Naive thymus-derived CD4-positive, alpha-beta T cell (primary cell): Measurements from ENCODE around the gene KDM3A. TPM values are rescaled to one million over a fixed set of nuclear protein-coding genes. Genes with fewer than 3 reads are reported as not detected.
"Not testable (repeated sequence)": the region's sequence is repeated elsewhere in the genome, so short reads cannot be mapped to it uniquely, and the experiment has no call there.

Experiments
- ATAC-seq: fragments of 150-1000 bp; cut with Tn5 transposase; 2 replicates; pipeline ENCODE4 v1.10.0; 2021; ENCODE audit warnings: mild to moderate bottlenecking, moderate library complexity
- CTCF ChIA-PET: fragments of 350-600 bp; sonication (Branson Sonifier 250); formaldehyde crosslinking; loops from one replicate; lab custom pipeline; 2021; ENCODE audit warnings: antibody characterized with exemption; lab: Charles Lee
- POLR2A ChIA-PET: fragments of 350-600 bp; sonication (Branson Sonifier 250); formaldehyde crosslinking; loops from one replicate; lab custom pipeline; 2021; ENCODE audit warnings: antibody characterized with exemption, inconsistent platforms; lab: Charles Lee
- DNase-seq, 9 donors: peaks; one replicate each; pipeline versions ENCODE4 v3.0.0 to v3.0.0-alpha.2; 2020 to 2022; ENCODE audit warnings: mixed read lengths in 1 of 9
- H3K27ac ChIP-seq: one replicate; pipeline ENCODE4 v1.7.0; 2013; ENCODE audit warnings: mild to moderate bottlenecking, low read depth, low read length, moderate library complexity
- H3K27me3 ChIP-seq, 2 donors: one replicate each; pipeline ENCODE4 v1.7.0; 2013; ENCODE audit warnings: low read length in 2 of 2, mild to moderate bottlenecking in 2 of 2, moderate library complexity in 2 of 2; ENCODE audit not compliant: control insufficient read depth in 2 of 2, insufficient read depth in 2 of 2
- H3K36me3 ChIP-seq, 3 experiments: 1 replicate in 2 of 3; 2 replicates in 1 of 3; pipeline ENCODE4 v1.7.0; 2013; ENCODE audit warnings: low read length in 3 of 3, mild to moderate bottlenecking in 3 of 3, moderate library complexity in 1 of 3; ENCODE audit not compliant: insufficient read depth in 3 of 3, control insufficient read depth in 2 of 3
- H3K4me1 ChIP-seq, 2 donors: one replicate each; pipeline ENCODE4 v1.7.0; 2013; ENCODE audit warnings: low read length in 2 of 2, mild to moderate bottlenecking in 2 of 2, moderate library complexity in 1 of 2; ENCODE audit not compliant: control insufficient read depth in 2 of 2, insufficient read depth in 2 of 2
- H3K4me3 ChIP-seq: 2 replicates; pipeline ENCODE4 v1.7.0; 2013; ENCODE audit warnings: mild to moderate bottlenecking, low read length
- H3K9me3 ChIP-seq, 3 experiments: 1 replicate in 2 of 3; 2 replicates in 1 of 3; pipeline ENCODE4 v1.7.0; 2013; ENCODE audit warnings: low read length in 3 of 3; ENCODE audit not compliant: control insufficient read depth in 2 of 3
- H3K27ac Mint-ChIP-seq, 9 donors: one replicate each; pipeline ENCODE4 v1.8.0; 2020 to 2022; ENCODE audit warnings: mixed read lengths in 9 of 9, mild to moderate bottlenecking in 8 of 9, moderate library complexity in 5 of 9, inconsistent platforms in 2 of 9
- H3K27me3 Mint-ChIP-seq, 5 donors: one replicate each; pipeline ENCODE4 v1.8.0; 2021 to 2022; ENCODE audit warnings: mixed read lengths in 5 of 5, mild to moderate bottlenecking in 1 of 5
- H3K36me3 Mint-ChIP-seq, 5 donors: one replicate each; pipeline ENCODE4 v1.8.0; 2020 to 2022; ENCODE audit warnings: mixed read lengths in 5 of 5, mild to moderate bottlenecking in 3 of 5, inconsistent platforms in 1 of 5
- H3K4me1 Mint-ChIP-seq, 7 donors: one replicate each; pipeline ENCODE4 v1.8.0; 2020 to 2022; ENCODE audit warnings: mixed read lengths in 7 of 7, mild to moderate bottlenecking in 3 of 7, inconsistent platforms in 1 of 7
- H3K4me3 Mint-ChIP-seq, 10 donors: one replicate each; pipeline ENCODE4 v1.8.0; 2020 to 2022; ENCODE audit warnings: mild to moderate bottlenecking in 10 of 10, mixed read lengths in 10 of 10, moderate library complexity in 6 of 10, inconsistent platforms in 2 of 10
- H3K9me3 Mint-ChIP-seq, 11 donors: one replicate each; pipeline ENCODE4 v1.8.0; 2020 to 2022; ENCODE audit warnings: mixed read lengths in 11 of 11, mild to moderate bottlenecking in 4 of 11, inconsistent platforms in 1 of 11, moderate library complexity in 1 of 11
- intact Hi-C, 2 donors: fragments of 100-400 bp; cut with micrococcal nuclease; formaldehyde crosslinking; loops; one replicate each; pipeline ENCODE4 v1.15.1; 2023
- polyA plus RNA-seq, 2 donors: library from polyadenylated mRNA; unstranded; fragments of 300-500 nt; fragmentation: Illumina TruSeq; gene quantifications; one replicate each; pipeline ENCODE4 v1.2.3, GENCODE V29; 2021
- total RNA-seq, 6 experiments: library from RNA in 5 of 6; stranded (reverse) in 5 of 6; gene quantifications; 1 replicate in 5 of 6; 2 replicates in 1 of 6; pipeline ENCODE4 v1.2.3 and lab custom pipeline; 2021 to 2026

The KDM3A gene
- total and polyA plus RNA-seq, 7 experiments from 2014 or later, result 17.7 to 191 (median 145) TPM

DNA sequence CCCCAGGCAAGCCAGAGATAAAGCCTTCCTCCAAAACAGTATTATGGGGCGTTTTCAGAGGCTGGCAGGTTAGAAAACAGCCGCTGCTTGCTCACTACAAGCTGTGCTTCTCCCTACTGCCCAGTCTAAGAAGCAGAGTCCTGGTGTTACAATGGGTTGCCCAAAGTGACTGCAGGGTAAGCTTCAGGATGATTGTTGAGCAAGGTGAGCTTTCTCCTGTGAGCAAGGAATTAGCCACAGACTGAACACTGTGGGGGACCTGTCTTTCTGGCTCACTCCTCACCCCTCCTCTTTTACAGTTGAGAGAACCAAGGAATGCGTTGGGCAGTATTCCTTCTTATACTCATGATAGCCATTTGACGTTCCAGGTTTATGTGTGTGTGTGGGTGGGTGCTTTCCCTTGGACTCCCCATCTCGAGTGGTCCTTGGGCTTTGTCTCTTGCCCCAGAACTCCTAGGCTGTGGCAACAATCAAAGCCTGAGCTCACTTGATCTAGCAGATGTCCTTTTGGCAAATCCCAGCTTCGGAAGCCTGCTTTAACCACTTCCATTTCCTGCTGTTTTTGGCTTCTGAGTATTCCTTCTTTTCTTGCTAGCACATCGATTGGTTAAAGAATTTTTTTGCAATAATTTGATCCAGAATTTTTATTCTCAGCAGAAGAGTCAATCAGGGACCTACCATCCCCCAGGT is 47.5 kb downstream of the KDM3A start:
- no peaks in the 10 kb centered on the region for H3K9me3 ChIP-seq
- no peaks in the 10 kb centered on the region for H3K27me3 ChIP-seq
- CTCF ChIA-PET, result interaction anchor here (0.5 kb wide), 1 partner anchor 42 kb away, joined by 4 read pairs; no protein-coding TSS in a partner anchor
- H3K4me3 ChIP-seq, result no peak overlapping the region
- H3K27ac Mint-ChIP-seq, result peak overlapping the region in 8 of 9 donors; percentile 20 to 77 (median 66)
- no peaks in the 10 kb centered on the region for H3K4me1 ChIP-seq
- ATAC-seq (no peak), DNase-seq (no peak)
- H3K4me1 Mint-ChIP-seq, result peaks cover 0 to 23% (median 9%) of the 10 kb centered on the region in 7 donors
- H3K4me3 Mint-ChIP-seq, result no peak overlapping the region
- POLR2A ChIA-PET, result interaction anchor here (2.1 kb wide), 1 partner anchor 134 kb away, joined by 7 read pairs; no protein-coding TSS in a partner anchor
- H3K36me3 ChIP-seq, result peaks cover 49 to 96% (median 53%) of the 10 kb centered on the region in 3 experiments
- no peaks in the 10 kb centered on the region for H3K9me3 Mint-ChIP-seq
- intact Hi-C loops, result loop anchor here (5.0 kb wide), 3 partner anchors 36 to 134 kb away; partner anchors contain the start of genes CHMP3 (in 1 of the 2) and RNF103 (in 1 of the 2)
- peak overlapping the region; percentile 18 for H3K27ac ChIP-seq
- H3K36me3 Mint-ChIP-seq, result peaks cover 24 to 90% (median 79%) of the 10 kb centered on the region in 5 donors
- H3K27me3 Mint-ChIP-seq, result no peaks in the 10 kb centered on the region

DNA sequence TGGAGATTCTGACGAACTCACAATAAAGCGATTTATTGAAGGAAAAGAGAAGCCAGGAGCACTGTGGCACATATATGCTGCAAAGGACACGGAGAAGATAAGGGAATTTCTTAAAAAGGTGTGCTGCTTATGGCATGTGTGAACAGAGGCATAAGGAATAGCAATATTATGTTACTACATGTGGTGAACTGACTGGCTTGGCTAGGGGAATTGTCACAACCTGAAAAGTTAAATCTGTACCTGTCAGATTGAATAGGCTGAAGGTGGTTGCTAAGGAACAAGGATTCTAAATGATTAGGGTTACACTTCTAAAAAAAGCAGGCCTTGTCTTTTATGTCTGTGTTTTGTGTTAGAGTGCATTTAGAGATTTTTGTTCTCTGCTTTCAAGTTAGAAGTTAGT is 48.4 kb downstream of the KDM3A start:
- no peaks in the 10 kb centered on the region for H3K9me3 ChIP-seq
- H3K27ac Mint-ChIP-seq, result peak overlapping the region in 6 of 9 donors; percentile 18 to 74 (median 50)
- H3K36me3 Mint-ChIP-seq, result peaks cover 26 to 90% (median 77%) of the 10 kb centered on the region in 5 donors
- POLR2A ChIA-PET, result no interaction called here
- H3K9me3 Mint-ChIP-seq, result peaks cover 0 to 7% (median 0%) of the 10 kb centered on the region in 11 donors
- H3K4me3 Mint-ChIP-seq, result no peak overlapping the region
- intact Hi-C loops, result loop anchor here (5.0 kb wide), 3 partner anchors 37 to 133 kb away; partner anchors contain the start of genes CHMP3 (in 1 of the 2) and RNF103 (in 1 of the 2)
- peaks cover 3 to 25% (median 12%) of the 10 kb centered on the region in 7 donors for H3K4me1 Mint-ChIP-seq
- H3K27me3 ChIP-seq, result no peaks in the 10 kb centered on the region
- CTCF ChIA-PET, result no interaction called here
- H3K4me3 ChIP-seq, result no peak overlapping the region
- ATAC-seq, result no peak
- H3K4me1 ChIP-seq, result no peaks in the 10 kb centered on the region
- DNase-seq, result no peak
- H3K27me3 Mint-ChIP-seq, result no peaks in the 10 kb centered on the region
- H3K36me3 ChIP-seq, result peaks cover 43 to 96% (median 46%) of the 10 kb centered on the region in 3 experiments
- no peak overlapping the region for H3K27ac ChIP-seq

DNA sequence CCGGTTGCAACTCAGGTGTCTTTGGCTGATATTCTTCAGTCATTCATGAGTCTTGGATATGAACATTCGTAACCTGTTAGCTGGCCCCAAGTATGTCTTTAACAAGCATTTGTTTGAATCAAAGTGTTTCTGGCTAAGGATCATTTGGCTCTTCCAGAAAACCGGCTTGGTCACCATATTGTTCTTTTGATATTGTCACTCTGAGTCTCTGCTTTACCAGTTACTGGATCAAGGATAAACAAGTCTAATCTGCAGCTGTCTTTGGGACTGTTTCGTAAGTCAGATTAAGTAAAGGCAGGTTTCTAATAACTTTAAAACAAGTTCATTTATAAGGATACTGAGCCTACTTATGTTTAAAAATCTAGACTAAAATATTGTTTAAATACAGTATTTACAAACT is 49.1 kb downstream of the KDM3A start:
- peaks cover 3 to 21% (median 13%) of the 10 kb centered on the region in 7 donors for H3K4me1 Mint-ChIP-seq

DNA sequence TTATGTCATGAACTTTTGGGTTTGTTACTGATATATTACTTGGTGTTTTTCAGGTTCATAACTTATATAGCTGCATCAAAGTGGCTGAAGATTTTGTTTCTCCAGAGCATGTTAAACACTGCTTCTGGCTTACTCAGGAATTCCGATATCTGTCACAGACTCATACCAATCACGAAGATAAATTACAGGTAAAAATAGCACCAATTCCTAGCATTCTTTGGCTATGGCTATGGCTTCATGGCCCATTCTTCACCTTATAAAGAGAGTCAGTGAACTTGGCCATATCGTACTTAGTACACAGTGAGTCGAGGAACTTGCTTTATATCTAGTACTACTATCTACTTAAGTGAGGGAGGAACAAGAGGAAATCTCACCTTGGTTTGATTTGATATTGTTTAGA is 49.9 kb downstream of the KDM3A start:
- peaks cover 5 to 21% (median 17%) of the 10 kb centered on the region in 7 donors for H3K4me1 Mint-ChIP-seq
- Histone ChIP-seq H3K27ac (no peak overlapping the region), H3K9me3 (no peaks in the 10 kb centered on the region), H3K36me3 (peaks cover 28 to 90% (median 30%) of the 10 kb centered on the region in 3 experiments), H3K4me3 (no peak overlapping the region), H3K27me3 (no peaks in the 10 kb centered on the region), H3K4me1 (no peaks in the 10 kb centered on the region)
- ATAC-seq (no peak), DNase-seq (no peak)
- intact Hi-C loops, result no loop called here
- no peak overlapping the region for H3K4me3 Mint-ChIP-seq
- ChIA-PET POLR2A (no interaction called here), CTCF (no interaction called here)
- H3K9me3 Mint-ChIP-seq, result peaks cover 0 to 22% (median 4%) of the 10 kb centered on the region in 11 donors
- no peaks in the 10 kb centered on the region for H3K27me3 Mint-ChIP-seq
- H3K27ac Mint-ChIP-seq, result peak overlapping the region in 5 of 9 donors; percentile 6 to 72 (median 37)
- peaks cover 16 to 92% (median 79%) of the 10 kb centered on the region in 5 donors for H3K36me3 Mint-ChIP-seq

More for the DNA sequence above, 49.1 kb downstream of the KDM3A start:
- H3K9me3 Mint-ChIP-seq, result peaks cover 0 to 13% (median 0%) of the 10 kb centered on the region in 11 donors
- no peaks in the 10 kb centered on the region for H3K27me3 Mint-ChIP-seq
- peak overlapping the region in 5 of 9 donors; percentile 18 to 58 (median 42) for H3K27ac Mint-ChIP-seq
- Histone ChIP-seq H3K4me3 (no peak overlapping the region), H3K27ac (no peak overlapping the region), H3K36me3 (peaks cover 36 to 96% (median 39%) of the 10 kb centered on the region in 3 experiments), H3K4me1 (no peaks in the 10 kb centered on the region), H3K27me3 (no peaks in the 10 kb centered on the region), H3K9me3 (no peaks in the 10 kb centered on the region)
- peaks cover 22 to 90% (median 79%) of the 10 kb centered on the region in 5 donors for H3K36me3 Mint-ChIP-seq
- intact Hi-C loops, result no loop called here
- no peak for ATAC-seq
- POLR2A ChIA-PET, result no interaction called here
- no peak for DNase-seq
- H3K4me3 Mint-ChIP-seq, result no peak overlapping the region
- CTCF ChIA-PET, result no interaction called here

DNA sequence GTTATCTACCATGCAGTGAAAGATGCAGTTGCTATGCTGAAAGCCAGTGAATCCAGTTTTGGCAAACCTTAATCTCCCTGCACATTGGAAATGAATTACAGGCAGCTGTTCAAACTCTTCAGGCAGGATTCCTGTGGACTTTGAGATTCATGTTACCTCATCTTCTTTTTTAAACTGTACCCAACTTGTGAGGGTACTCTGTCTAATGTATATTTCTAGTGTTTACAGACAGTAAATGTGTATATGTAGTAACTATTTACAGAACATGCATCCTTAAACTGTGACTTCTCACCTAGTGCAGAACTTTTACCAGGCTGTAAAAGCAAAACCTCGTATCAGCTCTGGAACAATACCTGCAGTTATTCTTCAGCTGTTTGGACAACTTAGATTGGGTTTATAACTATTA is 50.9 kb downstream of the KDM3A start:
- no peaks in the 10 kb centered on the region for H3K27me3 Mint-ChIP-seq
- no peaks in the 10 kb centered on the region for H3K27me3 ChIP-seq
- H3K4me3 Mint-ChIP-seq, result no peak overlapping the region
- CTCF ChIA-PET, result interaction anchor here (0.6 kb wide), 1 partner anchor 271 kb away, joined by 3 read pairs; no protein-coding TSS in a partner anchor
- H3K4me3 ChIP-seq, result no peak overlapping the region
- H3K36me3 ChIP-seq, result peaks cover 25 to 83% (median 29%) of the 10 kb centered on the region in 3 experiments
- no peak for ATAC-seq
- H3K36me3 Mint-ChIP-seq, result peaks cover 16 to 93% (median 79%) of the 10 kb centered on the region in 5 donors
- no peak overlapping the region for H3K27ac ChIP-seq
- peaks cover 12 to 29% (median 22%) of the 10 kb centered on the region in 7 donors for H3K4me1 Mint-ChIP-seq
- H3K9me3 ChIP-seq, result no peaks in the 10 kb centered on the region
- DNase-seq, result no peak
- POLR2A ChIA-PET, result interaction anchor here (0.8 kb wide), 1 partner anchor 109 kb away, joined by 3 read pairs; no protein-coding TSS in a partner anchor
- intact Hi-C loops, result no loop called here
- peak overlapping the region in 2 of 9 donors; percentile 3 for H3K27ac Mint-ChIP-seq
- H3K4me1 ChIP-seq, result no peaks in the 10 kb centered on the region
- peaks cover 0 to 23% (median 4%) of the 10 kb centered on the region in 11 donors for H3K9me3 Mint-ChIP-seq

DNA sequence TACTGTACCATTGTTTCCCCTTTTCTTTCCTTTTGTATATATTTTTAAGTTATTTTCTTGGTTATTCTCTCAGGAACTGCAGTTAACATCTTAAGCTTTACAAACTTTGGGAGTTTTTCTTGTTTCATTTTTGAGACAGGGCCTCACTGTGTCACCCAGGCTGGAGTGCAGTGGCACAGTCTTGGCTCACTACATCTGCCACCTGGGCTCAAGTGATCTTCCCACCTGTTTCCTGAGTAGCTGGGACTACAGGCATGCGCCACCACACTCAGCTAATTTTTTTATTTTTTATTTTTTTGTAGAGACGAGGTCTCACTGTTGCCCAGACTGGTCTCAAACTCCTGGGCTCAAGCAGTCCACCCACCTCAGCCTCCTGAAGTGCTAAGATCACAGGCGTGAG is 55.2 kb downstream of the KDM3A start:
- POLR2A ChIA-PET, result interaction anchor here (0.6 kb wide), 2 partner anchors 16 to 39 kb away, joined by 3 to 4 read pairs; no protein-coding TSS in a partner anchor
- intact Hi-C loops, H3K4me3 ChIP-seq, H3K4me1 ChIP-seq, H3K27me3 Mint-ChIP-seq, H3K27me3 ChIP-seq, H3K4me3 Mint-ChIP-seq, ATAC-seq, DNase-seq, CTCF ChIA-PET, H3K27ac ChIP-seq: not testable (repeated sequence)
- H3K9me3 ChIP-seq, result peaks cover 0 to 21% (median 0%) of the 10 kb centered on the region in 3 experiments
- peaks cover 36 to 97% (median 88%) of the 10 kb centered on the region in 5 donors for H3K36me3 Mint-ChIP-seq
- peak overlapping the region in 6 of 9 donors; percentile 16 to 62 (median 48) for H3K27ac Mint-ChIP-seq
- peaks cover 0 to 59% (median 26%) of the 10 kb centered on the region in 11 donors for H3K9me3 Mint-ChIP-seq
- peaks cover 8 to 31% (median 22%) of the 10 kb centered on the region in 7 donors for H3K4me1 Mint-ChIP-seq
- H3K36me3 ChIP-seq, result peaks cover 7 to 81% (median 12%) of the 10 kb centered on the region in 3 experiments
